SK-N-DZ (cell line): ENCODE results near the gene SFXN5.

Experiments
- DNase-seq: peaks from one replicate; pipeline ENCODE4 v3.0.0-alpha.2; 2015; ENCODE audit warnings: low spot score

The SFXN5 gene

GRCh38 chr2:73053316-73054114 is 18.0 kb downstream of the SFXN5 start:
- DNase-seq = no peak

GRCh38 chr2:73050121-73050545 is 21.4 kb downstream of the SFXN5 start:
- no peak for DNase-seq

DNA sequence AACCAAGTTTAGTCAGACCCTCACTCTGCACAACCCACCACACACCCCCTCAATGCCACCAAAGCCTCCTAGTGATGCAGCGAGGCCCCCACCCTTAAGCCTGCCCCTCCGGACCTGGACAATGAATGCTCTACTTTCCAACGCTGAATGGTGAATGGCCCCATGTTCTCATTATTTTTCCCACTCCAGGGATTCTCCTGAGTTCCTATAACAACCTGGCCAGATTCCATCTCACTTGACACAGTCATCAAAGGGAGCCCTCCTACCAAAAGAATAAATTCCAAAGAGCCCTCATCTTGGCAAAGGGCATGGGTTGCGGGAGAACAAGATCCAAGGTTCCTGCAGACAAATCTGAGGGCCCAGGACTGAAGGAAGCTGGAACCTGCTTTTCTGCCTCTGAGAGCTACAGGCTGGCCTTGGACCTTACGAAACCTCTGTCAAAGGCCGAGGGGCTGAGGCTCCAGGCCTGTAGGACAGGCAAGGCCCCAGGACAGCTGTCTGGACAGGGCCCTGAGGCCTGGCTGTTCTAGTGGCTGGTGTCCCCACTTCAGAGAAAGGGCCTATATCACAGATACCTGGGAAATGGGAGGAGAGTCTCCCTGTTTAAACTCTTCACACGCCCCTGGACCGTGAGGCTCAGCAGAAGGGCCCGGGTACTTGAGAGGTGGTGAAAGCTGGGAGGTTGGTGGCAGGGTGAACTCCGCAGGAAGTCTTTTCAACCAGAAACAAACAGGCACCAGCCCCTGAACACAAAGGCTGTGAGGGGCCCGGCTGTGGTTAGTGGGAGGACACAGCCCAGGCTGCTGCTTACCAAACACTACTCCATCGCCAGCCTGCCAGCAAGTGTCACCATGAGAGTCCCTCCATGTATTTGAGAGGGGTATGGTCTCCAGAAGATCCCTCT is 27.3 kb downstream of the SFXN5 start:
- DNase-seq = no peak

DNA sequence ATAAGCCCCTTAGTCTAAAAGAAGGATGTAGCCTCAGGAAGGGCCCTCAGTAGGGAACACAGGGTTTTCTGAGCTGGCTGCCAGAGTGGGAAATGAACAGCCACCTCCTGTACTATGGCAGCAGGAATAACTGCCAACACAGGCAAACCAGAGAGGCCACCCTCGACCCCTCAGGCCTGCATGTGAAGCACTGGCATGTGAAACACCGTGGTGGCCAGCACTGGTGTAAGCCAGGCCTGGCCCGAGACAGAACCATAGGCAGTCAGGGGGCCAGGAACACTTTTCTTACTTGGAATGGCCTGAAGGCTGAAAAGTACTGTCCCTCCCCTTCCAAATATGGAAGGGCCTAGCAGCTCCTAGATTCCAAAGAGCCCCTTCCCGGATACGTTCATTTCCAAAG is 28.2 kb downstream of the SFXN5 start:
- no peak for DNase-seq

DNA sequence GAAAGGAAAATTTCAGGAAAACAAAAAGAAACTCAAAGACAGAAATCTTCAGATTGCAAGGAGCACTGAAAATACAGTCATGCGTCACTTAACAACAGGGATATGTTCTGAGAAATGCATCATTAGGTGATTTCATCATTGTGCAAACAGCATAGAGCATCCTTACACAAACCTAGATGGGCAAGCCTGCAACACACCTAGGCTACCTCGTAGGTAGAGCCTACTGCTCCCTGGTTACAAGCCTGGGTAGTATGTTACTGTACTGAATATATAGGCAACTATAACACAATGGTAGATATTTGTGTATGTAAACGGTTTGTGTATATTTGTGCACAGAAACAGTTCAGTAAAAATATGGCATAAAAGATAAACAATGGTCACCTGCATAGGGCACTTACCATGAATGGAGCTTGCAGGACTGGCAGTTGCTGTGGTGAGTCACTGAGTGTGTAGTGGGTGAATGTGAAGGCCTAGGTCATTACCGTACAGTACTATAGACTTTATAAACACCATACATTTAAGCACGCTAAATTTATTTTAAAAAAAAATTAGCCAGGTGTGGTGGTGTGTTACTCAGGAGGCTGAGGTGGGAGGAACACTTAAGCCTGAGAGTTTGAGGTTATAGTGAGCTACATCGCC is 33.4 kb downstream of the SFXN5 start:
- DNase-seq = no peak

- no peak for DNase-seq
Observed at GRCh38 chr2:73036766-73037165, 34.7 kb downstream of the SFXN5 start.

DNA sequence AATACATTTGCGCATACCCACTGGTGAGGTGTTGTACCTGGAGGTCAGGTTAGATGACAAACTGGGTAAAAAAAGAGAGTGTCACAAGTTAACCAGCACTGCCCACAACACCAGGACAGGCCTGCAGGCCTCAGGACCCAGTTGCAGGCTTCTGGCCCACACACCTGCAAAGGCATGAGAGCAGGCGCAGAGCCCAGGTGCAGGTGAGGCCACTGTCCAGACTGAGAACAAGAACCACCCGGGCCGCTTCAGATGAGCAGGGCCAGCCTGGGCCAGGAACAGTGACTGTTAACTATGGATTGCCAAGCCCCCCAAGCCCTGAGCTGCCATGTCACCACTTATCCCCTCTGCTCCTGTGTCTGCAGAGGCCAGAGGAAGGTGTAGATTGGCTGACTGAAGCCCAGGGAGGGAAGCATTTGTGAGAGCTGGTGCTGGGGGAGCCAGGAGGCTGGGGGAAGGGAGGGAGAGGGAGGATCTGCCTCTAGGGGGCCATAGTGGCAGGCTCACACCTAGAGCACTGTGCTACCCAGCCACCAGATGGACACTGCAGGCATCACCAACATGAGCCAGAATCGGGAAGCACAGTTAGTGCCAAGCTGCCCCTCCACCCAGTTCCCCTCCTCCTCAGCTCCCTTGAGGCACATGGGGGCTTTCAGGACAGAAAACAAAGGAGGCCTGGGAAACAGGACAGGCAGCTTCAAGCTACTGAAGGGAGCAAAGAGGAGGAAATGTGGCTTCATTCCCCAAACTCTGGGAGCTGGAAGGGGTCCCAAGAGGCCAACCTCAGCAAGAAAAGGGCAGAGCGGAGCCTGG is 35.4 kb downstream of the SFXN5 start:
- no peak for DNase-seq

- DNase-seq = no peak
Observed at GRCh38 chr2:73034661-73035375, 36.7 kb downstream of the SFXN5 start.

DNA sequence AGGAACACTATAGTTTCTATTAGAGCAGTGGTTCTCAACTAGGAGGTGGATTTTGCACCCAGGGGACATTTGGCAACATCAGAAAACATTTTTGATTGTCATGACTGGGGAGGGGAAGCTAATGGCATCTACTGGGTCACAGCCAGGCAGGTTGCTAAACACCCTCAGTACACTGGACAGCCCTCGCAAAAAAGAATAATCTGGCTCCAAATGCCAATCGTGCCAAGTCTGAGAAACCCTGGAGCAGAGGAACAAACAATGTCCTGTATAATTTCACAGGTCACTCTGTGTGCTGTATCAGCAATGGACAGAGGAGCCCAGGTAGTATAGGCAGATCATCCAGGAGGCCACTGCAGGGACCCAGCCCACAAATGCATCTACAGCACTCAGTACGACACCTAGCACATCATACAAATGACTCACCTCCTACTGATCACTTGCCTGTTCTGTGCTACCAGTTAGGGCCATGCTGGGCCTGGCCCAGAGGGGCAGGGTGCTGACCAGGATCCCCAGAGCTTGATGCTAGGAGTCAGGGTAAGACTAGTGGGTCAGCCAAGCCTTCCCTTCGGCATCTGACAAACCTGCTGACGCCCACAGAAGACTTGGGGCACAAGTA is 37.6 kb downstream of the SFXN5 start:
- DNase-seq = no peak

DNA sequence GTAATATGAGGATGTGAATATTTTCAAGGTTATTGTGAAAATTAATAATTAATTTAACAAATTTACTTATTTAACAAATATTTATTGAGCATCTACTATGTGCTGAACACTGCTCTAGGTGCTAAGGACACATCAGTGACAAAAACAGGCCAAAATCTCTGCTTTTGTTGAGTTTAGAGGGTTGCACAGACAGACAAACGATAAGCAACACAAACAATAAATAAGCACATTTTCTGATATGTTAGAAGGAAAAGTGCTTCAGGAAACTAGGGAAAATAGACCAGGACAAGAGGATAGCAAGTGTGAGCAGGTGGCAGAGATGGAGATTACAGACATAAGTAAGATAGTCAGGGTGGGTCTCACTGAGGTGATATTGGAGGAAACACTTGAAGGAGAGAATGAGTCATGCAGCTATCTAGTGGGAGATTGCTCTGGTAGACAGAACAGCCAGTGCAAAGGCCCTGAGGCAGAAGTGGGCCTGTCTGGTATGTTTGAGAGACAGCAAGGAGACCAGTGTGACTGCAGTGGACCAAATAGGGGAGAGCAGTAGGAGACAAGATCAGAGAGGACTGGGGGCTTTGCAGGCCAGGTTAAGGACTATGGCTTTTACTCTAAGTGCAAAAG is 38.3 kb downstream of the SFXN5 start:
- no peak for DNase-seq

DNA sequence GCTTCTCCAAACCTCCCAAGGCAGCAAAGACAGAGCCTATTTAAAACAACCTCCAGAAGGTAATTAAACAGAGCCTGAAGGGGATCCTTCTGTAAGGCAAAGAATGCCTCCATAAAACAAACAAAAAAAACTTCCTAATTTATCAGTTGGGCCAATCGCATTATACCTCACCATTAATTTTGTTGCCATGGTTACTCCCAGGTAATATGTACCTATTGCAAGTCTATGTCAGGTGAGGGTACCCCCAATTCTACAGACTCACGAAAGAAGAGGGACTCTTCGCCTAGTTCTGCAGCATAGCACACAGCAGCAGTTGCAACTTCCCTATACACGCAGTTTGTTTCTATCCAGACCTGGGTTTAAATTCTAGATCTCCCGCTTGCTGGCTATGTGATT is 38.8 kb downstream of the SFXN5 start:
- DNase-seq = no peak

DNA sequence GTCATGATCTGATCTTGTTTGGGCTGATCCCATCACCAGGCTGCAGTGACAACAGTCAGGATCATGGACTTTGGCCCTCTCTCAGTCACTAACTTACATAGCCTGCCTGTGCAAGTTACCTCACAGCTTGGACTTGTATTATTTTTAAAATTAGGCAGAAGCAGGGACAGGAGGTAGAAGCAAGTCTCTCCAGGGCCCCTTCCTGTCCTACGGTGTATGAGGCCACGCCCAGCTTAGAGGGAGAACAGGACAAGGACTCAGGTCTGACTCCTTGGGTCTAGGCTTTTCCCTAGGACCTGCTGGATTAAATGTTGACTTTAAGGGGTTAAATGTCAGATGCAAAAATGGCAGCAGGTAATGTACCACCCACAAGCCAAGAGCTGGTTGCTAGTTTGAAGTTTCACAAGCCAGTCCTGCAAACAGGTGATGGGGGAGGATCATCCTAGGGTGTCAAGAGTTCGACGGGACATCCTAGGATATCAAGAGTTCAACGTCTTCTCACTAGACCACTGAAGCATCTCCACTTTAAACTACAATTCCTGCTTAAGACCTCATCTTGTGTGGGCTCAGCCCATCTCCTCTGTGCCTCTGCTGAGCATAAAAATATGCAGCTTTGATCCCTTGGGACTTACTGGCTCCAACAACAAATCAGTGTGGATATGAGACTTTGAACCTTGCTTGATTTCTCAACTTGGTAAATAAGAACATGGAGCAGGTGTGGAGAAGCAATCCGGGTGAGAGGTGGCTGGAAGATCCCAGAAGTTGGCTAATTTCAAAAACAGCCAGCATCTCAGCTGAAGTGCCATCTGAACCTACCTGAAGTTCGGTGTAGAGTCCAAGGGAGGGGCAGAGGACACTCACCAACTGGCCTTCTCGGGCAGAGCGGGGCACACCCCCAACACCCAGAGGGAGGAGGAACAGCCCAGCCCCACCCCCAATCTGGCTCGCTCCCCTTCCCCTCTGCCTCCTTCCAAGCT is 39.5 kb downstream of the SFXN5 start:
- DNase-seq = no peak

DNA sequence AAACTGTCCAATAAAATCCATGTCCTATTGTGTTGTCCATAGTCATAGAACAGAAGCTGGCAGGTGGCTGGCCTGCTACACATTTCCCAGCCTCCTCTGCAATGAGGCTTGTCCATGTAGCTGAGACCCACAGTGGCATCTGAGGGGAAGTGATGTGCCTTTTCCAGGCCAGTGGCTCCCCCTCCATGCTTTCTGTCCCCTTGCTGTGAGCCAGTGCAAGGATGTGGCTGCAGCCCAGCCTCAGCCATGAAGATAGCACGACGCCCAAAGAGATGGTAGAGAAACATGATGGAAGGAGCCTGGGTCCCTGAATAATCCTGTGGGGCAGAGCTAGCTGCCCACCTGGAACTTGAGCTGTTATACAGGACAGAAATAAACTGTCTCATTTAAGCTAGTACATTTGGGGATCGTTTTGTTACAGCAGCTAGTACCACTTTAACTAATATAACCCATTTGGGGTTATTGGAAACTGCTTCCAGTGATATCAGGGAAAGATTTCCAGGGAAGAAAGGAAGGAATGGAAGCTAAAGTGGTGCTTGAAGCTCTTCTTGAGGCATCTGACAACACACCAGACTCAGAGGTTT is 40.3 kb downstream of the SFXN5 start:
- DNase-seq = no peak

DNA sequence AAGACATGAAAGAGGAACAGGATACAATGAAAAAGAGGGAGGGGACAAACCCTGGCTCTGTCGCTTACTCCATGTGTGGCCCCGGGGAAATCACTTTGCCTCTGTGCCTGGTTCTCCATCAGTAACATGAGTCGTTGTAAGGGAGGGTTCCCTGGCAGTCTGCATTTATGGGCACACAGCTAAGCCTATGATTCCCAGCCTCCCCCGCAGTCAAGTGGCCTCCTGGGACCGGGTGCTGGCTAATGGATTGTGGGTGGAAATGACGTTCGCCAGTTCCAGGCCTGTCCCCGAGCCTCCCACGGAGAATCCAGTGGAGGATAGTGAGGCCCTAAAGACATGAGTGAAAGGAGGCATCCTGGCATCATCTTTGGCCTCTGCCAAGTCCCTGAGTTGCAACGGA is 42.7 kb downstream of the SFXN5 start:
- DNase-seq = no peak

GRCh38 chr2:73027340-73027739 is 44.2 kb downstream of the SFXN5 start:
- no peak for DNase-seq

DNA sequence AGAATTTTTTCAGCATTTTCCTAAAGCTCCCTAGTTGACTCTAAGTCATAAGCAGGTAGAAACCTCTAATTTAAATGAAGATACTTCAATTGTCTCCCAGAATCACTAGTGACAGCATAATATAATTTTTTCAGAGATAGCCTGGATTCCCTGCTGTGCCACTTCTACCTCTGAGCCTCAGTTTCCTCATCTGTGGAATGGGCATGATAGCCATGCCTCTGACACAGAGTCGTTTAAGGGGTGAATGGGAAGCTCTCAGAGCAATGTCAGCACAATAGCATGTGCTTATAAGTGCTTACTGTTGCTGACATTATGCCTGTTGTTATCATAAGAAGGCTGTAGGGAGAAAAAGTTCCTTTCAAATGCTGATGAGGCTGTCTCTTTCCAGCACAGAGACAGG is 48.0 kb downstream of the SFXN5 start:
- DNase-seq = no peak

GRCh38 chr2:73022024-73022568 is 49.4 kb downstream of the SFXN5 start:
- DNase-seq = no peak
